ENCODE measurements around the gene IL21.

- TF ChIP-seq, protein P1, sequence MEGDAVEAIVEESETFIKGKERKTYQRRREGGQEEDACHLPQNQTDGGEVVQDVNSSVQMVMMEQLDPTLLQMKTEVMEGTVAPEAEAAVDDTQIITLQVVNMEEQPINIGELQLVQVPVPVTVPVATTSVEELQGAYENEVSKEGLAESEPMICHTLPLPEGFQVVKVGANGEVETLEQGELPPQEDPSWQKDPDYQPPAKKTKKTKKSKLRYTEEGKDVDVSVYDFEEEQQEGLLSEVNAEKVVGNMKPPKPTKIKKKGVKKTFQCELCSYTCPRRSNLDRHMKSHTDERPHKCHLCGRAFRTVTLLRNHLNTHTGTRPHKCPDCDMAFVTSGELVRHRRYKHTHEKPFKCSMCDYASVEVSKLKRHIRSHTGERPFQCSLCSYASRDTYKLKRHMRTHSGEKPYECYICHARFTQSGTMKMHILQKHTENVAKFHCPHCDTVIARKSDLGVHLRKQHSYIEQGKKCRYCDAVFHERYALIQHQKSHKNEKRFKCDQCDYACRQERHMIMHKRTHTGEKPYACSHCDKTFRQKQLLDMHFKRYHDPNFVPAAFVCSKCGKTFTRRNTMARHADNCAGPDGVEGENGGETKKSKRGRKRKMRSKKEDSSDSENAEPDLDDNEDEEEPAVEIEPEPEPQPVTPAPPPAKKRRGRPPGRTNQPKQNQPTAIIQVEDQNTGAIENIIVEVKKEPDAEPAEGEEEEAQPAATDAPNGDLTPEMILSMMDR (IDR thresholded peaks at IDR 0.05) = no peak
- TF ChIP-seq POLR2A (IDR thresholded peaks at IDR 0.05) = no peak
Observed at GRCh38 chr4:122658818-122659295, 38.0 kb upstream of the IL21 start.

Data from right lobe of liver (tissue), 4 donors.